Measurements from ENCODE around the gene BTBD7.

BTBD7 gene

DNA sequence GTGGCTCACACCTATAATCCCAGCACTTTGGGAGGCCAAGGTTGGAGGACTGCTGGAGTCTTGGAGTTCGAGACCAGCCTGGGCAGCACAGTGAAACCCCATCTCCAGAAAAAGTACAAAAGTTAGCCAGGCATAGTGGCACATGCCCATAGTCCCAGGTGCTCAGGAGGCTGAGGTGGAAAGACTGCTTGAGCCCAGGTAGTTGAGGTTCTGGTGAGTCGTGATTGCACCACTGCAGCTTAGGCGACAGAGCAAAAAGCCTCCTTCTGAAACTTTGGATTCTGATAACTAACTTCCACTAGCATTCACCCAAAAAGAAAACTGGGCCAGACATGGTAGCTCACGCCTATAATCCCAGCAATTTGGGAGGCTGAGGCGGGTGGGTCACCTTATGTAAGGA lies 6.6 kb downstream of the BTBD7 start:
- TF ChIP-seq SNAI2 (CRISPR knock-in tag; IDR thresholded peaks at IDR 0.05) (no peak), ARNTL (CRISPR knock-in tag; IDR thresholded peaks at IDR 0.05; ENCODE audit: borderline replicate concordance, low read depth) (no peak), TOX (CRISPR knock-in tag; IDR thresholded peaks at IDR 0.05; ENCODE audit: borderline replicate concordance) (no peak), ISL1 (CRISPR knock-in tag; IDR thresholded peaks at IDR 0.05) (no peak), ZNF70 (CRISPR knock-in tag; IDR thresholded peaks at IDR 0.05) (no peak), ZFP30 (CRISPR knock-in tag; IDR thresholded peaks at IDR 0.05) (no peak), ESRRG (CRISPR knock-in tag; IDR thresholded peaks at IDR 0.05) (no peak), OSR1 (CRISPR knock-in tag; IDR thresholded peaks at IDR 0.05) (no peak), PPARA (CRISPR knock-in tag; IDR thresholded peaks at IDR 0.05; ENCODE audit: borderline replicate concordance) (no peak)
- TF ChIP-seq, protein P1, sequence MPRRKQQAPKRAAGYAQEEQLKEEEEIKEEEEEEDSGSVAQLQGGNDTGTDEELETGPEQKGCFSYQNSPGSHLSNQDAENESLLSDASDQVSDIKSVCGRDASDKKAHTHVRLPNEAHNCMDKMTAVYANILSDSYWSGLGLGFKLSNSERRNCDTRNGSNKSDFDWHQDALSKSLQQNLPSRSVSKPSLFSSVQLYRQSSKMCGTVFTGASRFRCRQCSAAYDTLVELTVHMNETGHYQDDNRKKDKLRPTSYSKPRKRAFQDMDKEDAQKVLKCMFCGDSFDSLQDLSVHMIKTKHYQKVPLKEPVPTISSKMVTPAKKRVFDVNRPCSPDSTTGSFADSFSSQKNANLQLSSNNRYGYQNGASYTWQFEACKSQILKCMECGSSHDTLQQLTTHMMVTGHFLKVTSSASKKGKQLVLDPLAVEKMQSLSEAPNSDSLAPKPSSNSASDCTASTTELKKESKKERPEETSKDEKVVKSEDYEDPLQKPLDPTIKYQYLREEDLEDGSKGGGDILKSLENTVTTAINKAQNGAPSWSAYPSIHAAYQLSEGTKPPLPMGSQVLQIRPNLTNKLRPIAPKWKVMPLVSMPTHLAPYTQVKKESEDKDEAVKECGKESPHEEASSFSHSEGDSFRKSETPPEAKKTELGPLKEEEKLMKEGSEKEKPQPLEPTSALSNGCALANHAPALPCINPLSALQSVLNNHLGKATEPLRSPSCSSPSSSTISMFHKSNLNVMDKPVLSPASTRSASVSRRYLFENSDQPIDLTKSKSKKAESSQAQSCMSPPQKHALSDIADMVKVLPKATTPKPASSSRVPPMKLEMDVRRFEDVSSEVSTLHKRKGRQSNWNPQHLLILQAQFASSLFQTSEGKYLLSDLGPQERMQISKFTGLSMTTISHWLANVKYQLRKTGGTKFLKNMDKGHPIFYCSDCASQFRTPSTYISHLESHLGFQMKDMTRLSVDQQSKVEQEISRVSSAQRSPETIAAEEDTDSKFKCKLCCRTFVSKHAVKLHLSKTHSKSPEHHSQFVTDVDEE (CRISPR knock-in tag; IDR thresholded peaks at IDR 0.05) = no peak
- no peak for ATAC-seq

DNA sequence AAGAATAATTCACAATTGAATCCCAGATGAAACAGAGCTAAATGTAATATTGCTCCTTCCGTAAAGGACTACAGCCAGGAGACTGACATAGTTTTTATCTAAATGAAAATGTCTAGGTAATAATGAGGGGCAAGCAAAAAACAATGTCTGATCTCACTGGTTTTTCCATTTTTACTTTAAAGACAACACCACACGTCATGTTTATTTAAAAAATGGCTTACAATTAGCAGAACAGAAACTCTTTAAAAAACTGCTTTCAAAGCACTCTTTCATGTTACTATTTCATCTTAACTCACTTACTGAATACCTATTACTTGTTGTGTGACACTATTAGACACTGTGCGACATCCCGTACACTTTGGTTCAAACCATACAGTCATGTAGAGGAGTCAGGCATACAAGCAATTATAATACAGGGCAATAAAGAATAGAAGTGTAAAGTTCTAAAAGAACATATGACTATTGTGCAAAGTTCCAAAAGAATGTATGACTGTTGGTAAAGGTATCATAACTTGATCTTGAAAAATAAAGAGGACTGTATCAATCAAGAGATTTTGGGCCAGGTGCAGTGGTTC lies 9.1 kb downstream of the BTBD7 start:
- TF ChIP-seq, protein P1 (CRISPR knock-in tag; IDR thresholded peaks at IDR 0.05) = no peak
- TF ChIP-seq TOX (CRISPR knock-in tag; IDR thresholded peaks at IDR 0.05; ENCODE audit: borderline replicate concordance) (no peak), ESRRG (CRISPR knock-in tag; IDR thresholded peaks at IDR 0.05) (no peak), ZNF8 (CRISPR knock-in tag; IDR thresholded peaks at IDR 0.05) (no peak), ZNF70 (CRISPR knock-in tag; IDR thresholded peaks at IDR 0.05) (no peak), ISL1 (CRISPR knock-in tag; IDR thresholded peaks at IDR 0.05) (no peak), SNAI2 (CRISPR knock-in tag; IDR thresholded peaks at IDR 0.05) (no peak), TCF4 (CRISPR knock-in tag; IDR thresholded peaks at IDR 0.05; ENCODE audit: borderline replicate concordance) (no peak), ZNF565 (CRISPR knock-in tag; conservative IDR thresholded peaks at IDR 0.05; ENCODE audit: low read depth) (no peak), ZFP30 (CRISPR knock-in tag; IDR thresholded peaks at IDR 0.05) (no peak)
- TF ChIP-seq, protein P2, sequence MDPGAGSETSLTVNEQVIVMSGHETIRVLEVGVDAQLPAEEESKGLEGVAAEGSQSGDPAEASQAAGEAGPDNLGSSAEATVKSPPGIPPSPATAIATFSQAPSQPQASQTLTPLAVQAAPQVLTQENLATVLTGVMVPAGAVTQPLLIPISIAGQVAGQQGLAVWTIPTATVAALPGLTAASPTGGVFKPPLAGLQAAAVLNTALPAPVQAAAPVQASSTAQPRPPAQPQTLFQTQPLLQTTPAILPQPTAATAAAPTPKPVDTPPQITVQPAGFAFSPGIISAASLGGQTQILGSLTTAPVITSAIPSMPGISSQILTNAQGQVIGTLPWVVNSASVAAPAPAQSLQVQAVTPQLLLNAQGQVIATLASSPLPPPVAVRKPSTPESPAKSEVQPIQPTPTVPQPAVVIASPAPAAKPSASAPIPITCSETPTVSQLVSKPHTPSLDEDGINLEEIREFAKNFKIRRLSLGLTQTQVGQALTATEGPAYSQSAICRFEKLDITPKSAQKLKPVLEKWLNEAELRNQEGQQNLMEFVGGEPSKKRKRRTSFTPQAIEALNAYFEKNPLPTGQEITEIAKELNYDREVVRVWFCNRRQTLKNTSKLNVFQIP (CRISPR knock-in tag; IDR thresholded peaks at IDR 0.05; ENCODE audit: borderline replicate concordance, low read depth) = no peak
- TF ChIP-seq, protein P3, sequence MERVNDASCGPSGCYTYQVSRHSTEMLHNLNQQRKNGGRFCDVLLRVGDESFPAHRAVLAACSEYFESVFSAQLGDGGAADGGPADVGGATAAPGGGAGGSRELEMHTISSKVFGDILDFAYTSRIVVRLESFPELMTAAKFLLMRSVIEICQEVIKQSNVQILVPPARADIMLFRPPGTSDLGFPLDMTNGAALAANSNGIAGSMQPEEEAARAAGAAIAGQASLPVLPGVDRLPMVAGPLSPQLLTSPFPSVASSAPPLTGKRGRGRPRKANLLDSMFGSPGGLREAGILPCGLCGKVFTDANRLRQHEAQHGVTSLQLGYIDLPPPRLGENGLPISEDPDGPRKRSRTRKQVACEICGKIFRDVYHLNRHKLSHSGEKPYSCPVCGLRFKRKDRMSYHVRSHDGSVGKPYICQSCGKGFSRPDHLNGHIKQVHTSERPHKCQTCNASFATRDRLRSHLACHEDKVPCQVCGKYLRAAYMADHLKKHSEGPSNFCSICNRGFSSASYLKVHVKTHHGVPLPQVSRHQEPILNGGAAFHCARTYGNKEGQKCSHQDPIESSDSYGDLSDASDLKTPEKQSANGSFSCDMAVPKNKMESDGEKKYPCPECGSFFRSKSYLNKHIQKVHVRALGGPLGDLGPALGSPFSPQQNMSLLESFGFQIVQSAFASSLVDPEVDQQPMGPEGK (CRISPR knock-in tag; IDR thresholded peaks at IDR 0.05; ENCODE audit: borderline replicate concordance) = no peak
- TF ChIP-seq, protein P4, sequence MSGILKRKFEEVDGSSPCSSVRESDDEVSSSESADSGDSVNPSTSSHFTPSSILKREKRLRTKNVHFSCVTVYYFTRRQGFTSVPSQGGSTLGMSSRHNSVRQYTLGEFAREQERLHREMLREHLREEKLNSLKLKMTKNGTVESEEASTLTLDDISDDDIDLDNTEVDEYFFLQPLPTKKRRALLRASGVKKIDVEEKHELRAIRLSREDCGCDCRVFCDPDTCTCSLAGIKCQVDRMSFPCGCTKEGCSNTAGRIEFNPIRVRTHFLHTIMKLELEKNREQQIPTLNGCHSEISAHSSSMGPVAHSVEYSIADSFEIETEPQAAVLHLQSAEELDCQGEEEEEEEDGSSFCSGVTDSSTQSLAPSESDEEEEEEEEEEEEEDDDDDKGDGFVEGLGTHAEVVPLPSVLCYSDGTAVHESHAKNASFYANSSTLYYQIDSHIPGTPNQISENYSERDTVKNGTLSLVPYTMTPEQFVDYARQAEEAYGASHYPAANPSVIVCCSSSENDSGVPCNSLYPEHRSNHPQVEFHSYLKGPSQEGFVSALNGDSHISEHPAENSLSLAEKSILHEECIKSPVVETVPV (CRISPR knock-in tag; IDR thresholded peaks at IDR 0.05) = no peak
- ATAC-seq = no peak

DNA sequence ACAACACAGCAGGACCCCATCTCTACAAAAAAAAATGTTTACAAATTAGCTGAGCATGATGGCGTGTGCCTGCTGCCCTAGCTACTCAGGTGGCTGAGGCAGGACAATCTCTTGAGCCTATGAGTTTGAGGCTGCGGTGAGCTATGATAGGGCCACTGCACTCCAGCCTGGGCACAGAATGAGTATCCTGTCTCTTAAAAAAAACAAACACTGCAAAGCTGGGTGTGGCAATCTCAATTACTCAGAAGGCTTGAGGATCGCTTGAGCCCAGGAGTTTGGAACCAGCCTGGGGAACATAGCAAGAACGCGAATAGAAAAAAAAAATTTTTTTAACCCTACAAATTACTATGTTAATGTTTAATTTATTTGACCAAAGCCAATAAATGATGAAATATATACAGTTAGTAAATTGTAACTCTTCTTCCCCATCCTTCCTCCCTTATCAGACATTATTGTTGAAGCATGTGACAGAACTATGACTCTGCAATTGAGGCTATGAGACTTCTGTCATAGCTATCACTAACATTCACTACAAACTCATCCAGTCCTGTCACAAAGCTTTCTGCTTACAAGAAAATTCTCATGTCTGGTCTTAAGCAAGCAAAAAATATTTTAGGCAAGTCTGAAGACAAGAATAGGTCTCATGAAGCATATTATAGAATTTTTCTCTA lies 9.8 kb downstream of the BTBD7 start:
- ATAC-seq = no peak
- TF ChIP-seq TCF4 (CRISPR knock-in tag; IDR thresholded peaks at IDR 0.05; ENCODE audit: borderline replicate concordance) (no peak), BACH2 (CRISPR knock-in tag; IDR thresholded peaks at IDR 0.05; ENCODE audit: borderline replicate concordance) (no peak), CSDC2 (CRISPR knock-in tag; IDR thresholded peaks at IDR 0.05) (no peak), ISL1 (CRISPR knock-in tag; IDR thresholded peaks at IDR 0.05) (no peak), ARNTL (CRISPR knock-in tag; IDR thresholded peaks at IDR 0.05; ENCODE audit: borderline replicate concordance, low read depth) (no peak)
- TF ChIP-seq, protein P5, sequence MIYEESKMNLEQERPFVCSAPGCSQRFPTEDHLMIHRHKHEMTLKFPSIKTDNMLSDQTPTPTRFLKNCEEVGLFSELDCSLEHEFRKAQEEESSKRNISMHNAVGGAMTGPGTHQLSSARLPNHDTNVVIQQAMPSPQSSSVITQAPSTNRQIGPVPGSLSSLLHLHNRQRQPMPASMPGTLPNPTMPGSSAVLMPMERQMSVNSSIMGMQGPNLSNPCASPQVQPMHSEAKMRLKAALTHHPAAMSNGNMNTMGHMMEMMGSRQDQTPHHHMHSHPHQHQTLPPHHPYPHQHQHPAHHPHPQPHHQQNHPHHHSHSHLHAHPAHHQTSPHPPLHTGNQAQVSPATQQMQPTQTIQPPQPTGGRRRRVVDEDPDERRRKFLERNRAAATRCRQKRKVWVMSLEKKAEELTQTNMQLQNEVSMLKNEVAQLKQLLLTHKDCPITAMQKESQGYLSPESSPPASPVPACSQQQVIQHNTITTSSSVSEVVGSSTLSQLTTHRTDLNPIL (CRISPR knock-in tag; IDR thresholded peaks at IDR 0.05; ENCODE audit: low read depth) = no peak
- TF ChIP-seq, protein P4 (CRISPR knock-in tag; IDR thresholded peaks at IDR 0.05) = no peak
- TF ChIP-seq, protein P3 (CRISPR knock-in tag; IDR thresholded peaks at IDR 0.05; ENCODE audit: borderline replicate concordance) = no peak
